Body of pancreas (tissue), 4 donors: ENCODE data around the gene PHLDB3.

Source experiments
- CTCF ChIP-seq, 7 experiments: fragments of 450-650 bp in 4 of 7; fragments of 200-600 bp in 3 of 7; sonication (generic) in 3 of 7; IDR thresholded peaks; one replicate each; pipeline ENCODE4 v1.5.1; 2016 to 2019; ENCODE audit warnings: antibody characterized with exemption in 7 of 7
- POLR2A ChIP-seq, 3 donors: fragments of 450-650 bp; IDR thresholded peaks; one replicate each; pipeline ENCODE4 v1.6.1; 2016; ENCODE audit warnings: antibody characterized with exemption in 3 of 3, mild to moderate bottlenecking in 2 of 3

DNA sequence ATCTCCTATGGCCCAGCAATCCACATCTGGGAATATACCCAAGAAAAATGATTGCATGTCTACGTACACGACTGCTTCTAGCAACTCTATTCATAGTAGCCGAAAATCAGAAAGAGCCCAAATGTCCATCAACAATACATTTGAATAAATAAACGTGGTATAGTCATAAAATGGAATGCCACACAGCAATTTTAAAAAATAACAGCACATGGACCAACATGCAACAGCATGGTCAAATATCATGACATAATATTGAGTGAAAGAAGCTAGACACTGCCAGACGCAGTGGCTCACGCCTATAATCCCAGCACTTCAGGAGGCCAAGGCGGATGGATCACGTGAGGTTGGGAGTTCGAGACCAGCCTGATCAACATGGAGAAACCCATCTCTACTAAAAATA is 73.6 kb downstream of the PHLDB3 start:
- TF ChIP-seq POLR2A (IDR thresholded peaks at IDR 0.05) (no peak), CTCF (IDR thresholded peaks at IDR 0.05) (no peak)
